GM18909 (cell line): ENCODE measurements around the gene FOXF2.

Experiments
- ATAC-seq: cut with Tn5 transposase; IDR thresholded peaks from one replicate; pipeline ENCODE4 v1.9.1; 2021; ENCODE audit warnings: mild to moderate bottlenecking; ENCODE audit not compliant: unreplicated experiment, poor library complexity

The FOXF2 gene

GRCh38 chr6:1390133-1390945, 963 bp downstream of the FOXF2 start:
- no peak for ATAC-seq

GRCh38 chr6:1390946-1391799, 1.8 kb downstream of the FOXF2 start:
- ATAC-seq, result no peak

GRCh38 chr6:1391800-1392309, 2.5 kb downstream of the FOXF2 start:
- ATAC-seq, result no peak

- ATAC-seq, result no peak
These were observed 3.7 kb downstream of the FOXF2 start for GRCh38 chr6:1392813-1393640.

- ATAC-seq, result no peak
These were observed 4.4 kb downstream of the FOXF2 start for GRCh38 chr6:1393641-1394283.

GRCh38 chr6:1394514-1395463, 5.4 kb downstream of the FOXF2 start:
- no peak for ATAC-seq

GRCh38 chr6:1395506-1395905, 6.1 kb downstream of the FOXF2 start:
- no peak for ATAC-seq

- no peak for ATAC-seq
These were observed 6.8 kb downstream of the FOXF2 start for GRCh38 chr6:1395941-1396908.

GRCh38 chr6:1396952-1397868, 7.8 kb downstream of the FOXF2 start:
- ATAC-seq, result no peak

GRCh38 chr6:1399085-1399780, 9.9 kb downstream of the FOXF2 start:
- no peak for ATAC-seq

GRCh38 chr6:1400126-1400850, 10.9 kb downstream of the FOXF2 start:
- ATAC-seq, result no peak

GRCh38 chr6:1402369-1402768, 13.0 kb downstream of the FOXF2 start:
- no peak for ATAC-seq

- no peak for ATAC-seq
These were observed 13.5 kb downstream of the FOXF2 start for GRCh38 chr6:1402868-1403267.

GRCh38 chr6:1403851-1404712, 14.7 kb downstream of the FOXF2 start:
- ATAC-seq, result no peak

- ATAC-seq, result no peak
These were observed 15.3 kb downstream of the FOXF2 start for GRCh38 chr6:1404713-1405098.
